CD4-positive, CD25-positive, alpha-beta regulatory T cell (primary cell): ENCODE results near the gene KRTAP16-1. TPM values are rescaled to one million over a fixed set of nuclear protein-coding genes. Genes with fewer than 3 reads are reported as not detected.
"Not testable (repeated sequence)": the region's sequence is repeated elsewhere in the genome, so short reads cannot be mapped to it uniquely, and the experiment has no call there.

ENCODE experiments used
- ATAC-seq, 2 donors: fragments of 150-1000 bp; cut with Tn5 transposase; one replicate each; pipeline ENCODE4 v1.10.0; 2021; ENCODE audit warnings: low read depth in 2 of 2, moderate number of reproducible peaks in 2 of 2, moderate library complexity in 1 of 2
- DNase-seq, 3 donors: peaks; one replicate each; pipeline versions ENCODE4 v3.0.0 to v3.0.0-alpha.2; 2012 to 2022; ENCODE audit warnings: mixed read lengths in 1 of 3
- H3K27ac ChIP-seq: one replicate; pipeline ENCODE4 v1.7.0; 2013; ENCODE audit warnings: mild to moderate bottlenecking, low read length; ENCODE audit not compliant: insufficient read depth, poor library complexity, severe bottlenecking
- H3K27me3 ChIP-seq: one replicate; pipeline ENCODE4 v1.7.0; 2013; ENCODE audit warnings: low read length; ENCODE audit not compliant: control insufficient read depth, insufficient read depth
- H3K36me3 ChIP-seq: one replicate; pipeline ENCODE4 v1.7.0; 2013; ENCODE audit warnings: mild to moderate bottlenecking, low read length, moderate library complexity; ENCODE audit not compliant: control insufficient read depth, insufficient read depth
- H3K4me1 ChIP-seq: 2 replicates; pipeline ENCODE4 v1.7.0; 2013; ENCODE audit warnings: mild to moderate bottlenecking, low read length; ENCODE audit not compliant: insufficient read depth, control insufficient read depth, poor library complexity, severe bottlenecking
- H3K4me3 ChIP-seq: one replicate; pipeline ENCODE4 v1.7.0; 2013; ENCODE audit warnings: low read depth, mild to moderate bottlenecking, low read length, moderate library complexity
- H3K9me3 ChIP-seq, 2 experiments: 1 replicate in 1 of 2; 2 replicates in 1 of 2; pipeline ENCODE4 v1.7.0; 2013; ENCODE audit warnings: low read length in 2 of 2, mild to moderate bottlenecking in 1 of 2, moderate library complexity in 1 of 2; ENCODE audit not compliant: control insufficient read depth in 2 of 2
- H3K27ac Mint-ChIP-seq, 3 donors: one replicate each; pipeline ENCODE4 v1.8.0; 2020 to 2022; ENCODE audit warnings: mild to moderate bottlenecking in 3 of 3, mixed read lengths in 3 of 3, moderate library complexity in 2 of 3
- H3K27me3 Mint-ChIP-seq: one replicate; pipeline ENCODE4 v1.8.0; 2022; ENCODE audit warnings: mild to moderate bottlenecking, mixed read lengths
- H3K36me3 Mint-ChIP-seq: one replicate; pipeline ENCODE4 v1.8.0; 2020; ENCODE audit warnings: mixed read lengths
- H3K4me1 Mint-ChIP-seq, 4 donors: one replicate each; pipeline ENCODE4 v1.8.0; 2020 to 2022; ENCODE audit warnings: mixed read lengths in 4 of 4, mild to moderate bottlenecking in 1 of 4
- H3K4me3 Mint-ChIP-seq, 4 donors: one replicate each; pipeline ENCODE4 v1.8.0; 2020 to 2022; ENCODE audit warnings: mild to moderate bottlenecking in 4 of 4, mixed read lengths in 4 of 4, moderate library complexity in 3 of 4
- H3K9me3 Mint-ChIP-seq, 7 donors: one replicate each; pipeline ENCODE4 v1.8.0; 2020 to 2022; ENCODE audit warnings: mixed read lengths in 7 of 7, mild to moderate bottlenecking in 3 of 7, moderate library complexity in 2 of 7
- polyA plus RNA-seq, 4 donors: library from polyadenylated mRNA; unstranded; fragments of 300-500 nt; fragmentation: Illumina TruSeq; gene quantifications; one replicate each; pipeline ENCODE4 v1.2.3, GENCODE V29; 2021
- total RNA-seq: library from RNA; stranded (reverse); gene quantifications from one replicate; pipeline ENCODE4 v1.2.3, GENCODE V29; 2022

KRTAP16-1 gene
- total and polyA plus RNA-seq, 5 donors from 2014 or later, result 0.17 to 0.42 TPM; not detected in 3

DNA sequence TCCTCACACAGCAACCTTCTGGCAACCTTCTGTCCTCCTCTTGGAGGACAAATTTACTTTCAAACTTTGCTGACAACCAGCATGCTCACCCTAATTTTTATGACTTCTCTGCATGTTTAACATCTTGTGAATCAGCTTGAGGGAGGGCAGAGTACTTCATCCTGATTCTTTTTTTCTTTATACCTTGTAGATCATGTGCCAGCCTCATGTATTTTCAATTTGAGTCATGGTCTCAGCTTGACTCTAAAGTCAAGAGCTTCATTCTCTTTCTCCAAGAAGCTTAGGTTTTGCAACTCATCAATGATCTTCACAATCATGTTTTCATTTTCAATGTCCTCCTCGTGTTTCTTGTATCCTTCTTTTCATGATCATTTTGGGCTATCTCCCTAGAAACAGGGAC is 37.3 kb downstream of the KRTAP16-1 start:
- Mint-ChIP-seq H3K36me3 (no peaks in the 10 kb centered on the region), H3K27me3 (peaks cover 16% of the 10 kb centered on the region), H3K4me3 (no peak overlapping the region), H3K4me1 (peaks cover 0 to 10% (median 5%) of the 10 kb centered on the region in 4 donors), H3K9me3 (no peaks in the 10 kb centered on the region), H3K27ac (no peak overlapping the region)
- no peak overlapping the region for H3K4me3 ChIP-seq
- no peak for ATAC-seq
- no peaks in the 10 kb centered on the region for H3K4me1 ChIP-seq
- H3K27me3 ChIP-seq, result peaks cover 6% of the 10 kb centered on the region
- no peaks in the 10 kb centered on the region for H3K9me3 ChIP-seq
- DNase-seq, result no peak
- no peaks in the 10 kb centered on the region for H3K36me3 ChIP-seq
- no peak overlapping the region for H3K27ac ChIP-seq

DNA sequence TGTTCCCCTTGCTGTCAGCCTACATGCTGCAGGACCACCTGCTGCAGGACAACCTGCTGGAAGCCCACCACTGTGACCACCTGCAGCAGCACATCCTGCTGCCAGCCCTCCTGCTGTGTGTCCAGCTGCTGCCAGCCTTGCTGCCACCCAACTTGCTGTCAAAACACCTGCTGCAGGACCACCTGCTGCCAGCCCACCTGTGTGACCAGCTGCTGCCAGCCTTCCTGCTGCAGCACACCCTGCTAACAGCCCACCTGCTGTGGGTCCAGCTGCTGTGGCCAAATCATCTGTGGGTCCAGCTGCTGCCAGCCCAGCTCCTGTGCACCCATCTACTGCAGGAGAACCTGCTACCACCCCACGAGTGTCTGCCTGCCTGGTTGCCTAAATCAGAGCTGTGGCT is 37.8 kb downstream of the KRTAP16-1 start:
- not testable (repeated sequence) for H3K4me1 ChIP-seq, H3K27ac Mint-ChIP-seq, H3K9me3 ChIP-seq, H3K27ac ChIP-seq, DNase-seq, H3K36me3 Mint-ChIP-seq, H3K27me3 ChIP-seq, ATAC-seq, H3K4me1 Mint-ChIP-seq, H3K9me3 Mint-ChIP-seq, H3K4me3 ChIP-seq, H3K4me3 Mint-ChIP-seq, H3K36me3 ChIP-seq
- peaks cover 13% of the 10 kb centered on the region for H3K27me3 Mint-ChIP-seq

DNA sequence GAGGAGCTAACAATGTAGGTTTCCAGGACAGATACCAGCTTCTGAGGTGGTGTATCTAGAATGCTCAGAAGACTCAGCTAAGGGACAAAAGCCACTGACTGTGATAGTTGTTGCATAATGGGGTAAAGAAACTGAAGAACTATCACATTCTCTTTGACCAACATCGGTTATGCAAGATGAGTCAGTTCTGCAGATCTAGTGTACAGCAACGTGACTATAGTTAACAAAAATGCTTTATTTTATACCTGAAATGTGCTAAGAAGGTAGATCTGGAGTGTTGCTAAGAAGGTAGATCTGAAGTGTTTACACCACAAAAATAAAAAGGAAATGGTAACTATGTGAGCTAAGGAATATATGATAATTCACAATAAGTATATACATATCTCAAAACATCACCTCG is 41.4 kb downstream of the KRTAP16-1 start:
- H3K36me3 ChIP-seq, result no peaks in the 10 kb centered on the region
- ATAC-seq (no peak), DNase-seq (no peak)
- peaks cover 0 to 17% (median 7%) of the 10 kb centered on the region in 4 donors for H3K4me1 Mint-ChIP-seq
- peaks cover 11% of the 10 kb centered on the region for H3K27me3 ChIP-seq
- H3K4me1 ChIP-seq, result no peaks in the 10 kb centered on the region
- H3K9me3 ChIP-seq, result no peaks in the 10 kb centered on the region
- H3K4me3 Mint-ChIP-seq, result no peak overlapping the region
- H3K9me3 Mint-ChIP-seq, result no peaks in the 10 kb centered on the region
- H3K36me3 Mint-ChIP-seq, result no peaks in the 10 kb centered on the region
- H3K27me3 Mint-ChIP-seq, result peaks cover 21% of the 10 kb centered on the region
- H3K27ac ChIP-seq, result no peak overlapping the region
- H3K4me3 ChIP-seq, result no peak overlapping the region
- H3K27ac Mint-ChIP-seq, result no peak overlapping the region

DNA sequence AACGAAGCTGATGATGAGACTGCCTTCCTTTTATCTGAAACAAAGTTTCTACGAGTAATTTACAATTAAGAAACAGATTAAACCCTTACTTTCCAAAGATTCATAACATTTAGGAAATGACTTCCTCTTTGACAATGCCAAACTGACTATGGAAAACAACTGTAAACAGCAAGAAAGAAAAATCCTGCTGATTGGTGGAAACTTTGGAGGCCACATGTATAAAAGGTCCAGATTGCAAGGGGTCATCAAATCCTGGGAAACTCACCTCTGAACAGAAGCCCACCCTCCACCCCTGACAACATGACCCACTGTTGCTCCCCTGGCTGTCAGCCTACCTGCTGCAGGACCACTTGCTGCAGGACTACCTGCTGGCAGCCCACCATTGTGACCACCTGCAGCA is 44.0 kb downstream of the KRTAP16-1 start, which contains the start of gene KRTAP9-6:
Gene KRTAP9-6, plus strand, starts transcription at position 301 of the 400 bp plus-strand sequence. Its CDS starts 0 bp downstream, at position 301.
- DNase-seq, result no peak
- Histone ChIP-seq H3K27me3 (peaks cover 13% of the 10 kb centered on the region), H3K4me1 (no peaks in the 10 kb centered on the region), H3K4me3 (no peak within 1 kb of the TSS), H3K9me3 (no peaks in the 10 kb centered on the region), H3K27ac (no peak within 1 kb of the TSS), H3K36me3 (no peaks in the 10 kb centered on the region)
- no peak for ATAC-seq
- peaks cover 4% of the 10 kb centered on the region for H3K36me3 Mint-ChIP-seq
- peaks cover 0 to 2% (median 0%) of the 10 kb centered on the region in 7 donors for H3K9me3 Mint-ChIP-seq
- H3K27ac Mint-ChIP-seq, result peak within 1 kb of the TSS in 1 of 3 donors; percentile 15
- peaks cover 0 to 18% (median 8%) of the 10 kb centered on the region in 4 donors for H3K4me1 Mint-ChIP-seq
- peaks cover 31% of the 10 kb centered on the region for H3K27me3 Mint-ChIP-seq
- no peak within 1 kb of the TSS for H3K4me3 Mint-ChIP-seq

DNA sequence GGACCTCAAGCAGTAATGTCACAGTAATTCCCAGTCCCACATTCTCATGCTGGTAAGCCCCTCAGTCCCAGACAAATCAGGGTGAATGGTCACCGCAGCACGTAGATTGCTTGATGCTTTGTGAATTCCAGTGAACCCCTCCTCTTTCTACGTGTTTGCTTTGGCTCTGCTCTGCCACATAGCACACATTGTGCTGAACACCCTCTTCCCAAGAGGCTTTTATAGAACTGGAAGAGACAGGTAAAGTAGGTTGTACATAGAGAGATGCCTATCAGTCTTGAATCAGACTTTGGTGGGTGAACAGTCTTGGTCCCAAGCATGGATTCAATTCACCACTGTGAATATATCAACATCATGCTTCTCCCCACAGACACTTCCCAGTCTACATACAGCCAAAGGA is 44.5 kb downstream of the KRTAP16-1 start:
- Mint-ChIP-seq H3K4me3 (no peak overlapping the region), H3K27ac (peak overlapping the region in 1 of 3 donors; percentile 15), H3K9me3 (peaks cover 0 to 2% (median 0%) of the 10 kb centered on the region in 7 donors), H3K27me3 (peaks cover 31% of the 10 kb centered on the region), H3K36me3 (peaks cover 4% of the 10 kb centered on the region), H3K4me1 (peaks cover 0 to 18% (median 8%) of the 10 kb centered on the region in 4 donors)
- no peak overlapping the region for H3K27ac ChIP-seq
- H3K4me3 ChIP-seq, result no peak overlapping the region
- ATAC-seq (no peak), DNase-seq (no peak)
- no peaks in the 10 kb centered on the region for H3K36me3 ChIP-seq
- H3K9me3 ChIP-seq, result no peaks in the 10 kb centered on the region
- H3K4me1 ChIP-seq, result no peaks in the 10 kb centered on the region
- H3K27me3 ChIP-seq, result peaks cover 14% of the 10 kb centered on the region

DNA sequence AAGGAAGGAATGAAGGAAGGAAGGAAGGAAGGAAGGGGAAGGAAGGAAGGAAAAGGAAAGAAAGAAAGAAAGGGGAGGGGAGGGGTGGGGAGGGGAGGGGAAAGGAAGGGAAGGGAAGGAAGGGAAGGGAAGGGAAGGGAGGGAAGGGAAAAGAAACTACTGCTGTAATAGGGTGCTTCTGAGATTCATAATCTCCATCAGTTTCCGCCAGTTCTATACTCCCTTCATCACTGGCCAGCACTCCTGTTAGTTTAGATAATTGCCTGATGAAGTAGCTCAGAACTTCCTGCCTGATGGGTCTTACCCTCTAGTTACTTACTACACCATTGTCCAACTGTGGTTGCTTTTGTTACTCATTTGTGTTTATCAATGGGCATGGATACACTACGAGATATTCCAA is 45.9 kb downstream of the KRTAP16-1 start:
- no peak overlapping the region for H3K27ac Mint-ChIP-seq
- peaks cover 37% of the 10 kb centered on the region for H3K27me3 Mint-ChIP-seq
- H3K4me3 Mint-ChIP-seq, result no peak overlapping the region
- ATAC-seq, result no peak
- H3K36me3 Mint-ChIP-seq, result peaks cover 4% of the 10 kb centered on the region
- H3K9me3 ChIP-seq, result no peaks in the 10 kb centered on the region
- DNase-seq, result no peak
- peaks cover 0 to 18% (median 8%) of the 10 kb centered on the region in 4 donors for H3K4me1 Mint-ChIP-seq
- no peak overlapping the region for H3K27ac ChIP-seq
- no peaks in the 10 kb centered on the region for H3K4me1 ChIP-seq
- no peak overlapping the region for H3K4me3 ChIP-seq
- peaks cover 0 to 2% (median 0%) of the 10 kb centered on the region in 7 donors for H3K9me3 Mint-ChIP-seq
- H3K36me3 ChIP-seq, result no peaks in the 10 kb centered on the region
- peaks cover 20% of the 10 kb centered on the region for H3K27me3 ChIP-seq

DNA sequence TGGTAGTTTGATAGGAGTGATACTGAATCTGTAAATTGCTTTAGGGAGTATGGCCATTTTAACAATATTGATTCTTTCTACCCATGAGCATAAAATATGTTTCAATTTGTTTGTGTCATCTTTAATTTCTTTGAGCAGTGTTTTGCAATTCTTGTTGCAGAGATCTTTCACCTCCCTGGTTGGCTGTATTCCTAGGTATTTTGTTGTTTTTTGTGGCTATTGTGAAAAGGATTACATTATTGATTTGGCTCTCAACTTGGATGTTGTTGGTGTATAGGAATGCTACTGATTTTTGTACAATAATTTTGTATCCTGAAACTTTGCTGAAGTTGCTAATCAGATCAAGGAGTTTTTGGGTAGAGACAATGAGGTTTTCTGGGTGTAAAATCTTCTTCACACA is 50.7 kb downstream of the KRTAP16-1 start:
- Histone ChIP-seq H3K4me1 (no peaks in the 10 kb centered on the region), H3K4me3 (no peak overlapping the region), H3K9me3 (no peaks in the 10 kb centered on the region), H3K36me3 (no peaks in the 10 kb centered on the region), H3K27me3 (peaks cover 32% of the 10 kb centered on the region), H3K27ac (no peak overlapping the region)
- H3K27ac Mint-ChIP-seq, result no peak overlapping the region
- no peak for ATAC-seq
- DNase-seq, result no peak
- no peak overlapping the region for H3K4me3 Mint-ChIP-seq
- H3K27me3 Mint-ChIP-seq, result peaks cover 49% of the 10 kb centered on the region
- peaks cover 0 to 12% (median 3%) of the 10 kb centered on the region in 4 donors for H3K4me1 Mint-ChIP-seq
- peaks cover 0 to 2% (median 0%) of the 10 kb centered on the region in 7 donors for H3K9me3 Mint-ChIP-seq
- peaks cover 4% of the 10 kb centered on the region for H3K36me3 Mint-ChIP-seq
